ENCODE data around the gene RAB3GAP1. TPM values are rescaled to one million over a fixed set of nuclear protein-coding genes. Genes with fewer than 3 reads are reported as not detected.
A peak's percentile ranks its signal among the peaks of the same experiment; 100 is the strongest.
"Not testable (repeated sequence)": the region's sequence is repeated elsewhere in the genome, so short reads cannot be mapped to it uniquely, and the experiment has no call there.

RAB3GAP1 gene
- total RNA-seq, 2 donors from 2014 or later = 10.9 to 11.4 TPM

GRCh38 chr2:135072125-135072997 is 20.3 kb downstream of the RAB3GAP1 start:
- Mint-ChIP-seq H3K27ac (no peak overlapping the region), H3K4me3 (no peak overlapping the region), H3K27me3 (peaks cover 0 to 2% of the 10 kb centered on the region in 2 donors), H3K4me1 (ENCODE audit: low read depth in 2 of 2) (peaks cover 0 to 5% of the 10 kb centered on the region in 2 donors), H3K9me3 (peaks cover 10% of the 10 kb centered on the region), H3K36me3 (peaks cover 15% of the 10 kb centered on the region)
- DNase-seq (ENCODE audit: low spot score) (no peak), ATAC-seq (no peak)

GRCh38 chr2:135074216-135074615 is 22.1 kb downstream of the RAB3GAP1 start:
- no peak for ATAC-seq
- Mint-ChIP-seq H3K4me1 (ENCODE audit: low read depth in 2 of 2) (peaks cover 0 to 7% of the 10 kb centered on the region in 2 donors), H3K27me3 (peaks cover 0 to 3% of the 10 kb centered on the region in 2 donors), H3K27ac (peak overlapping the region in 1 of 2 donors; percentile 10), H3K4me3 (no peak overlapping the region), H3K36me3 (peaks cover 18% of the 10 kb centered on the region), H3K9me3 (peaks cover 10% of the 10 kb centered on the region)
- no peak for DNase-seq (ENCODE audit: low spot score)

- peaks cover 18% of the 10 kb centered on the region for H3K36me3 Mint-ChIP-seq
- ATAC-seq = no peak
Observed at GRCh38 chr2:135076556-135076955, 24.5 kb downstream of the RAB3GAP1 start.

GRCh38 chr2:135078417-135078816 is 26.3 kb downstream of the RAB3GAP1 start:
- Mint-ChIP-seq H3K36me3 (peaks cover 6% of the 10 kb centered on the region), H3K9me3 (no peaks in the 10 kb centered on the region), H3K27me3 (peaks cover 0 to 2% of the 10 kb centered on the region in 2 donors), H3K4me1 (ENCODE audit: low read depth in 2 of 2) (peaks cover 0 to 6% of the 10 kb centered on the region in 2 donors), H3K27ac (no peak overlapping the region), H3K4me3 (no peak overlapping the region)
- no peak for DNase-seq (ENCODE audit: low spot score)
- no peak for ATAC-seq

More at GRCh38 chr2:135076556-135076955, 24.5 kb downstream of the RAB3GAP1 start:
- Mint-ChIP-seq H3K27me3 (peaks cover 0 to 2% of the 10 kb centered on the region in 2 donors), H3K4me3 (no peak overlapping the region), H3K4me1 (ENCODE audit: low read depth in 2 of 2) (peaks cover 0 to 9% of the 10 kb centered on the region in 2 donors), H3K9me3 (peaks cover 10% of the 10 kb centered on the region), H3K27ac (no peak overlapping the region)
- DNase-seq (ENCODE audit: low spot score) = no peak

- no peak for DNase-seq (ENCODE audit: low spot score)
- Mint-ChIP-seq H3K36me3 (peaks cover 18% of the 10 kb centered on the region), H3K4me1 (ENCODE audit: low read depth in 2 of 2) (peaks cover 4 to 14% of the 10 kb centered on the region in 2 donors), H3K27ac (no peak overlapping the region), H3K27me3 (peaks cover 0 to 11% of the 10 kb centered on the region in 2 donors), H3K9me3 (no peaks in the 10 kb centered on the region), H3K4me3 (no peak overlapping the region)
- ATAC-seq = no peak
Observed at GRCh38 chr2:135086222-135086621, 34.1 kb downstream of the RAB3GAP1 start.

- H3K27me3 Mint-ChIP-seq = peaks cover 0 to 16% of the 10 kb centered on the region in 2 donors
- not testable (repeated sequence) for DNase-seq (ENCODE audit: low spot score); H3K4me3 Mint-ChIP-seq; H3K9me3 Mint-ChIP-seq; ATAC-seq; H3K27ac Mint-ChIP-seq
- H3K4me1 Mint-ChIP-seq (ENCODE audit: low read depth in 2 of 2) = peaks cover 4 to 17% of the 10 kb centered on the region in 2 donors
- H3K36me3 Mint-ChIP-seq = peaks cover 18% of the 10 kb centered on the region
Observed at GRCh38 chr2:135089597-135089996, 37.5 kb downstream of the RAB3GAP1 start.

- DNase-seq (ENCODE audit: low spot score) (no peak), ATAC-seq (no peak)
- Mint-ChIP-seq H3K4me3 (no peak overlapping the region), H3K27ac (no peak overlapping the region), H3K27me3 (peaks cover 0 to 13% of the 10 kb centered on the region in 2 donors), H3K4me1 (ENCODE audit: low read depth in 2 of 2) (peaks cover 0 to 5% of the 10 kb centered on the region in 2 donors), H3K36me3 (peaks cover 13% of the 10 kb centered on the region), H3K9me3 (no peaks in the 10 kb centered on the region)
Observed at GRCh38 chr2:135091681-135092080, 39.6 kb downstream of the RAB3GAP1 start.

GRCh38 chr2:135093193-135093592 is 41.1 kb downstream of the RAB3GAP1 start:
- Mint-ChIP-seq H3K27ac (no peak overlapping the region), H3K9me3 (no peaks in the 10 kb centered on the region), H3K27me3 (peaks cover 0 to 14% of the 10 kb centered on the region in 2 donors), H3K36me3 (peaks cover 13% of the 10 kb centered on the region), H3K4me1 (ENCODE audit: low read depth in 2 of 2) (peaks cover 0 to 5% of the 10 kb centered on the region in 2 donors), H3K4me3 (no peak overlapping the region)
- ATAC-seq (no peak), DNase-seq (ENCODE audit: low spot score) (no peak)

- no peaks in the 10 kb centered on the region for H3K9me3 Mint-ChIP-seq
- peaks cover 13% of the 10 kb centered on the region for H3K36me3 Mint-ChIP-seq
- DNase-seq (ENCODE audit: low spot score) (no peak), ATAC-seq (no peak)
- peaks cover 0 to 5% of the 10 kb centered on the region in 2 donors for H3K4me1 Mint-ChIP-seq (ENCODE audit: low read depth in 2 of 2)
- no peak overlapping the region for H3K4me3 Mint-ChIP-seq
- H3K27me3 Mint-ChIP-seq = peaks cover 0 to 14% of the 10 kb centered on the region in 2 donors
- no peak overlapping the region for H3K27ac Mint-ChIP-seq
Observed at GRCh38 chr2:135093670-135094330, 41.7 kb downstream of the RAB3GAP1 start.

- ATAC-seq = no peak
Observed at GRCh38 chr2:135094508-135094907, 42.4 kb downstream of the RAB3GAP1 start.

GRCh38 chr2:135095591-135095990 is 43.5 kb downstream of the RAB3GAP1 start:
- H3K36me3 Mint-ChIP-seq = peaks cover 5% of the 10 kb centered on the region
- ATAC-seq = no peak
- H3K4me1 Mint-ChIP-seq (ENCODE audit: low read depth in 2 of 2) = peaks cover 0 to 5% of the 10 kb centered on the region in 2 donors
- H3K27ac Mint-ChIP-seq = no peak overlapping the region
- H3K9me3 Mint-ChIP-seq = no peaks in the 10 kb centered on the region
- no peak overlapping the region for H3K4me3 Mint-ChIP-seq
- peaks cover 0 to 12% of the 10 kb centered on the region in 2 donors for H3K27me3 Mint-ChIP-seq
- DNase-seq (ENCODE audit: low spot score) = no peak

More at GRCh38 chr2:135094508-135094907, 42.4 kb downstream of the RAB3GAP1 start:
- no peak for DNase-seq (ENCODE audit: low spot score)
- Mint-ChIP-seq H3K36me3 (peaks cover 7% of the 10 kb centered on the region), H3K4me1 (ENCODE audit: low read depth in 2 of 2) (peaks cover 0 to 5% of the 10 kb centered on the region in 2 donors), H3K4me3 (no peak overlapping the region), H3K9me3 (no peaks in the 10 kb centered on the region), H3K27ac (no peak overlapping the region), H3K27me3 (peaks cover 0 to 14% of the 10 kb centered on the region in 2 donors)

- Mint-ChIP-seq H3K4me1 (ENCODE audit: low read depth in 2 of 2) (peaks cover 0 to 5% of the 10 kb centered on the region in 2 donors), H3K36me3 (peaks cover 7% of the 10 kb centered on the region), H3K4me3 (no peak overlapping the region), H3K9me3 (no peaks in the 10 kb centered on the region), H3K27ac (no peak overlapping the region), H3K27me3 (peaks cover 3 to 13% of the 10 kb centered on the region in 2 donors)
- ATAC-seq = no peak
- no peak for DNase-seq (ENCODE audit: low spot score)
Observed at GRCh38 chr2:135096665-135097446, 44.8 kb downstream of the RAB3GAP1 start.

GRCh38 chr2:135097532-135098231 is 45.6 kb downstream of the RAB3GAP1 start:
- Mint-ChIP-seq H3K27me3 (peaks cover 6 to 15% of the 10 kb centered on the region in 2 donors), H3K36me3 (peaks cover 11% of the 10 kb centered on the region), H3K27ac (no peak overlapping the region), H3K4me1 (ENCODE audit: low read depth in 2 of 2) (peaks cover 0 to 5% of the 10 kb centered on the region in 2 donors), H3K9me3 (no peaks in the 10 kb centered on the region), H3K4me3 (no peak overlapping the region)
- no peak for ATAC-seq
- DNase-seq (ENCODE audit: low spot score) = no peak

Data from natural killer cell treated with Interleukin-12 subunit alpha and Interleukin-12 subunit beta and Interleukin-15 and Interleukin-18, amount 100 ng/mL, for 72 hours (primary cell).